ENCODE data around the gene CERK. TPM values are rescaled to one million over a fixed set of nuclear protein-coding genes. Genes with fewer than 3 reads are reported as not detected.

CERK gene
- total and polyA plus RNA-seq, 4 donors: 7.9 to 24.3 (median 10.2) TPM

DNA sequence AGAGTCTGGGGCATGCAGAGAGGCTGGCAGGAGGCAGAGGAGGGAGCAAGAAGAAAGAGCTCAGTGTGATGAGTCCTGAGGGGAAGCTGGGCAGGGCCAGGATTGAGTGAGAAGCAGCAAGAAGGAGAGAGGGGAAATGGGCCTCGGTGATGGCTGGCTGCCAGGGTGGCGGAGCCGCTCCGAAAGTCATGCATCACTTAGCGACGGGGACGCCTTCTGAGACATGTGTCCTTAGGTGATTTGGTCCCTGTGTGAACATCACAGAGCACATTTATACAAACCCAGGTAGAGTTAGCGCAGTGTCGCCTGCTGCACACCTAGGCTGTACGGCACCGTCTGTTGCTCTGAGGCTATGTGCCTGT lies 39.5 kb upstream of the CERK start (continued):
- TF ChIP-seq, protein P1, sequence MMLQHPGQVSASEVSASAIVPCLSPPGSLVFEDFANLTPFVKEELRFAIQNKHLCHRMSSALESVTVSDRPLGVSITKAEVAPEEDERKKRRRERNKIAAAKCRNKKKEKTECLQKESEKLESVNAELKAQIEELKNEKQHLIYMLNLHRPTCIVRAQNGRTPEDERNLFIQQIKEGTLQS (IDR thresholded peaks at IDR 0.05): no peak
- TF ChIP-seq EGR1 (IDR thresholded peaks at IDR 0.05; ENCODE audit: low read depth in 2 of 2) (no peak), FOXA2 (IDR thresholded peaks at IDR 0.05) (no peak), HNF4G (IDR thresholded peaks at IDR 0.05) (no peak), HNF4A (conservative IDR thresholded peaks at IDR 0.05) (no peak), RAD21 (IDR thresholded peaks at IDR 0.05) (no peak), JUND (IDR thresholded peaks at IDR 0.05) (no peak), ZBTB33 (IDR thresholded peaks at IDR 0.05) (no peak), NR2F2 (IDR thresholded peaks at IDR 0.05) (no peak), RXRA (IDR thresholded peaks at IDR 0.05) (no peak)

- H3K27ac ChIP-seq (ENCODE audit: low read depth in 1 of 2, low read length in 2 of 2): no peak overlapping the region
- no peak for TF ChIP-seq SP1 (IDR thresholded peaks at IDR 0.05)
- no peak for TF ChIP-seq JUND (IDR thresholded peaks at IDR 0.05)
- no peak for TF ChIP-seq RAD21 (IDR thresholded peaks at IDR 0.05)
- no peak for TF ChIP-seq TAF1 (conservative IDR thresholded peaks at IDR 0.05)
- TF ChIP-seq ZBTB33 (IDR thresholded peaks at IDR 0.05): no peak
- no peak for TF ChIP-seq YY1 (IDR thresholded peaks at IDR 0.05)
- no peak for TF ChIP-seq FOXA1 (IDR thresholded peaks at IDR 0.05)
- no peak for TF ChIP-seq RXRA (IDR thresholded peaks at IDR 0.05)
- TF ChIP-seq REST (IDR thresholded peaks at IDR 0.05): no peak
- no peak for TF ChIP-seq MAX (IDR thresholded peaks at IDR 0.05)
- TF ChIP-seq NR2F2 (IDR thresholded peaks at IDR 0.05): no peak
- TF ChIP-seq, protein P2, sequence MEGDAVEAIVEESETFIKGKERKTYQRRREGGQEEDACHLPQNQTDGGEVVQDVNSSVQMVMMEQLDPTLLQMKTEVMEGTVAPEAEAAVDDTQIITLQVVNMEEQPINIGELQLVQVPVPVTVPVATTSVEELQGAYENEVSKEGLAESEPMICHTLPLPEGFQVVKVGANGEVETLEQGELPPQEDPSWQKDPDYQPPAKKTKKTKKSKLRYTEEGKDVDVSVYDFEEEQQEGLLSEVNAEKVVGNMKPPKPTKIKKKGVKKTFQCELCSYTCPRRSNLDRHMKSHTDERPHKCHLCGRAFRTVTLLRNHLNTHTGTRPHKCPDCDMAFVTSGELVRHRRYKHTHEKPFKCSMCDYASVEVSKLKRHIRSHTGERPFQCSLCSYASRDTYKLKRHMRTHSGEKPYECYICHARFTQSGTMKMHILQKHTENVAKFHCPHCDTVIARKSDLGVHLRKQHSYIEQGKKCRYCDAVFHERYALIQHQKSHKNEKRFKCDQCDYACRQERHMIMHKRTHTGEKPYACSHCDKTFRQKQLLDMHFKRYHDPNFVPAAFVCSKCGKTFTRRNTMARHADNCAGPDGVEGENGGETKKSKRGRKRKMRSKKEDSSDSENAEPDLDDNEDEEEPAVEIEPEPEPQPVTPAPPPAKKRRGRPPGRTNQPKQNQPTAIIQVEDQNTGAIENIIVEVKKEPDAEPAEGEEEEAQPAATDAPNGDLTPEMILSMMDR (IDR thresholded peaks at IDR 0.05; ENCODE audit: low read depth, low read length, missing input control): no peak
- no peak for TF ChIP-seq EGR1 (IDR thresholded peaks at IDR 0.05; ENCODE audit: low read depth in 2 of 2)
- H3K4me1 ChIP-seq (ENCODE audit: control insufficient read depth in 4 of 4, insufficient read depth in 4 of 4, low read length in 3 of 4): peaks cover 9 to 37% (median 16%) of the 10 kb centered on the region in 4 donors
- H3K9me3 ChIP-seq (ENCODE audit: control insufficient read depth in 4 of 4, low read length in 3 of 4): no peaks in the 10 kb centered on the region
- H3K9ac ChIP-seq (ENCODE audit: low read depth in 1 of 2, low read length in 2 of 2): no peak overlapping the region
- no peaks in the 10 kb centered on the region for H3K36me3 ChIP-seq (ENCODE audit: control insufficient read depth in 4 of 4, insufficient read depth in 3 of 4, low read depth in 1 of 4, low read length in 3 of 4)
- WGBS: 83% methylated on average over 18 of the region's 18 CpGs
- no peak for DNase-seq (ENCODE audit: low spot score)
- no peak overlapping the region for H3K4me3 ChIP-seq (ENCODE audit: low read depth in 1 of 3, low read length in 3 of 3)
- H3K27me3 ChIP-seq (ENCODE audit: control insufficient read depth in 4 of 4, insufficient read depth in 4 of 4, low read length in 3 of 4): no peaks in the 10 kb centered on the region
Observed at GRCh38 chr22:46776876-46777608, 39.0 kb upstream of the CERK start.
